NCI-H526 (cell line): ENCODE measurements around the gene ZNF665.
A peak's percentile ranks its signal among the peaks of the same experiment; 100 is the strongest.
"Not testable (repeated sequence)": the region's sequence is repeated elsewhere in the genome, so short reads cannot be mapped to it uniquely, and the experiment has no call there.

Source experiments
- DNase-seq, 2 experiments: peaks; one replicate each; lab custom pipeline; 2025; lab: John Stamatoyannopoulos, UW

ZNF665 gene

GRCh38 chr19:53157626-53158025 lies 35.5 kb downstream of the ZNF665 start:
- peak in 1 of 2 experiments; percentile 27 for DNase-seq

GRCh38 chr19:53156850-53157249 lies 36.3 kb downstream of the ZNF665 start:
- no peak for DNase-seq

- DNase-seq: no peak
Measured at GRCh38 chr19:53147645-53148044, 45.5 kb downstream of the ZNF665 start.

DNA sequence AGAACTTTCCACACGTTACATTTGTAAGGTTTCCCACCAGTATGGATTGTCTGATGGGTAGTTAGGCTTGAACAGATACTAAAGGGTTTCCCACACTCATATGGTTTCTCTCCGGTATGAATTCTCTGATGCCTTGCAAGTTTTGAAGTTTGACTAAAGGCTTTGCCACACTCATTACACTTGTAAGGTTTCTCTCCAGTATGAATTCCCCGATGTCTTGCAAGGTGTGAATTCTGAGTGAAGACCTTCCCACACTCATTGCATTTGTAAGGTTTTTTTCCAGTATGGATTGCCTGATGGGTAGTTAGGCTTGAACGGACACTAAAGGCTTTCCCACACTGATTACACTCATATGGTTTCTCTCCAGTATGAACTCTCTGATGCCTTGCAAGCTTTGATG lies 52.8 kb downstream of the ZNF665 start:
- DNase-seq: no peak

DNA sequence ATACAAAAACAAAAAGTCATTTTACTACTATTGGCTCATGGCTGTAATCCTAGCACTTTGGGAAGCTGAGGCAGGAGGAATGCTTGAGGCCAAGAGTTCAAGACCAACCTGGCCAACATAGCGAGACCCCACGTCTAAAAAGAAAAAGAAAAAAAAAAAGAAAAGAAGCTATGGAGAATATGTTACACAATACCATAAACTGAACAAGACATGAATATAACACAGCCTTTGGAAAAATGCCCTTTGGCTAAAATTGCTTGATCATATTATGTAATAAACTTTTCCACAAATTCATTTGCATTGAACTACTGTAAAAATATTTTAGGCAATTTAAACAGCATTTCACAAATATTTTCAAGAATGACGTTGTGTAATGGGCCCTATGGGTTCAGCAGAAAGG lies 56.7 kb downstream of the ZNF665 start:
- no peak for DNase-seq

GRCh38 chr19:53132141-53132991 lies 60.8 kb downstream of the ZNF665 start, which contains the start of gene ZNF415:
Gene ZNF415, minus strand, starts transcription at chr19:53132910. Its CDS starts 10,234 bp downstream, at chr19:53122676.
- peak; percentile 84 to 94 for DNase-seq

DNA sequence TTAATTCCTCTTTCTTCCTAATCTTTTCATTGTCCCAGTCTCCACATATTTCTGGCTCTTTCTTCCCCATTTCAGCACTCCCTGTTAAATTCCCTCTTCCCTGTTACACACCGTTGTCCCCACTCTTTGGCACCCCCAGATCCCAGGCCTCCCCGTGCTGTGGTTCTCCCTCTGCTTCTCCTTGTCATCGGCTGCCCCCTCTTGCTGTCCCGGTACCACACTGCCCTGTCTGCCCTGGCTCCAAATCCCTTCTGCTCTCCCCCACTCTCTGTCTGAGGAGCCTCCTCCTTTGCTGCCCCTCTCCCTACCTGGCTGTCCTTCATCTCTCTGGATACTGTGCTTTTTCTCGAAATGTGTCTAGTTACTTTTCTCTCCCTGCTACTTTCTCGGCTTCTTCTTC lies 61.4 kb downstream of the ZNF665 start:
- no peak for DNase-seq

DNA sequence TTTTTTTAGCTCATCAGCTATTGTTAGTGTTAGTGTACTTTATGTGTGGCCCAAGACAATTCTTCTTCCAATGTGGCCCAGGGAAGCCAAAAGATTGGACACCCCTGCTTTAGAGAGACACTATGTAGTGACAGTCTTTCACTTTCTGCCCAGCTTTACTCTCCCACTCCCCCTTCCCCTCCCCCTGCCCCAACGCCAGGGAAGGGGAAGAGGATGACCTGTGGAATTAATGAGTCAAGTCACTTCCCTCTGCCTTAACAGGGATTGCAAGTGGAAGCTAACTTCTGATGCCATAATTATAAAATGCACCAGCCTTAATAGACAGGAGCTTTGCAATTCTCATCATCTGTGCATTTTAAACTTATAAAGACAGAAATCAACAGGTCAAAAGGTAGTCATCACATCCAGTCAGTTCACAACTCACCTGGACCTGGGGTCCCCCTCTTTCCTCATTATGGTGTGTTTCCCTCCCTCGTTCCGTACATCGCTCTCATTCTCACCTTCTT lies 62.0 kb downstream of the ZNF665 start:
- DNase-seq: no peak

DNA sequence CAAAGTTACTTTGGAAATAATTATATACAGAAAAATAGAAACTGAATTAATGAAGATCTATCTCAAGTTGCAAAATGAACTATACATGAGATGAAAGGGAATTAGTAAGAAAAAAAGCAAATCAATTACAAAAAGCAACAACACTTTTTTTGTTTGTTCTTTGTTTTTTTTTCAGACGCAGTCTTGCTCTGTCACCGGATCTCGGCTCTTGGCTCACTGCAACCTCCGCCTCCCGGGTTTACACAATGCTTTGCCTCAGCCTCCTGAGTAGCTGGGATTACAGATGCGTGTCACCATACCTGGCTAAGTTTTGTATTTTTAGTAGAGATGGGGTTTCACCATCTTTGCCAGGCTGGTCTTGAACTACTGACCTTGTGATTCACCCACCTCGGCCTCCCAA lies 62.7 kb downstream of the ZNF665 start:
- no peak for DNase-seq

DNA sequence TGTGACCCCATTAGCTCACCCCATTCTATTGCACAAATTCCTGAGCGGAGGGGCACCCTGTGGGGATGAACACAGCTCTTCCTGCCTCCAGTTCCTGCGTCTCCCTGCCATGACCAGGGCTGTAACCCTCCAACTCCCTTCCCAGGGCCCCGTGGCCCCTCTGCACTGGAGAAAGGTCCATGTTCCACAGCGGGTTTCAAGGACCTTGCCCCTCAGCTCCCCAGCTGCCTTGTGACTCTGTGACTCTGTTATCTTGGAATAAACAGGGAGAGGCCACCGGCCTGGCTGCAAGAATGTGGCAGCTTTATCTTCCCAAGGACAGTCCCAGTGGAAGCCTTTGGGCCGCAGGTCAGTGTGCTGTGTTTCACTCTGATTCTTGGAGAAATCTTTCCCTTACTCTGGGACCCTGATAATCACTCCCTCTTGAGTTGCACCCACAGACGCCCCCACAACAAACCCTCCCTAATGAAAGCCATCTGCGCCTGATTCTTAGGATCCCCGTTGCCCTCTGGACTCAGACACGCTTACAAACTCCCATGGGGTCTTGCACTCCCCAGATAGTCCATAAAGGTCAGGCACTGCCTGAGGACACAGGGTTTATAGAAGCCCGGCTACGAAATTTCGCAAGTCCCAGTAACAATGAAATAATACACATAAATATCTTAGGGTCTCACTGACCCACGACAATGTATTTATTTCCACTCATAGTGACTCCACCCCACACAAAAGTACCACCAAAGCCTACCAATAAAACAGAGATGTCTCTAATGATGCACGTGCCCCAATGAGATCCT lies 66.2 kb downstream of the ZNF665 start:
- not testable (repeated sequence) for DNase-seq

DNA sequence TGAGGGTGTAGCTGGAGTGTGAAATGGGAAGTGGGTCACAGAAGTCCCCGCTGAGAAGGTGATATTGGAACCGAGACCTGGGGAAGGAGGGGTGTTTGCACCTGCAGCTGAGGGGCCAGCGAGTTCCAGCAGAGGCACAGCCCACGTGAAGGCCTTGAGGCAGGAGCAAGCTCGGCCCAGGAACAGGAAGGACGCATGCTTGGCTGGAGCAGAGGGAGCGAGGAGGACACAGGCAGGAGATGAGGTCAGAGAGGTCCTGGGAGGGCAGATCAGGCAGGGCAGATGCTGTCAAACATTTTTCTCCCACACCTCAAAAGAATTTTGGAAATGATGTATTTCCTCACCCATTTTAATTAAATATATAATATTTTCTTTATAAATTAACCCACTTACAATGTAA lies 69.8 kb downstream of the ZNF665 start:
- no peak for DNase-seq
